ENCODE data around the gene LARP4B. TPM values are rescaled to one million over a fixed set of nuclear protein-coding genes. Genes with fewer than 3 reads are reported as not detected.

Gene LARP4B
- total RNA-seq, 1 donor from 2014 or later, result 101 TPM

DNA sequence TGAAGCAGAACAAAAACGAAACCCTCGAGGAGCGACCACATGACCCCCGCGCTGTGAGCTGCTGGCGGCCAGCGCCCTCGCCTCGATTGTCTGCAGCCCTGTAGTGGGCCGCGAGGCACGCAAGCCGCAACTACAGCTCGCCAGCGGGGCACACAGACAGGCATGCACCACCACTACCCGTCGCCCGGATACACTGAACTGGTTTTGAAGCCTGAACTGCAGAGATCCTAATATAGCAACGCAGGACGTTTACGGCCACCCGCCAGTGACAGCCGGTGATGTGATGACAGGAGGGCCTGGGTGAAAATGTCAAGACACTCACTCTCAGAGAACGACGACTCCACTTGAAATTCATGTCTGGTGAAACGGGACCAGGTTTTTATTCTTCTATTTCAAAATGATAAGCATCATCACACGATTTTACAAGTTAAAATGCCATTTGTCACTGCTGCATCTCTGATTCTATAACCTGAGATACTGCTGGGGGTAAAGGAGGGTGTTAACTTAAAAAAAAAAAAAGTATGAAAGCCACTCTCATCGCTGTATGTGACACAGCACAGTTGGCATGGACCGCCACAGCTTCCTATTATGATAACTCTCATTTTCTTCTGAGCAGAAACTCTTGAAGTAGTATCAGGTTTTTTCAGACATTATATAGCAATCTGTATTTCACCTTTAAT is 121.7 kb downstream of the LARP4B start:
- DNase-seq (ENCODE audit: low read depth) (no peak), FAIRE-seq (no peak)
- Histone ChIP-seq H3K9ac (ENCODE audit: low read length) (no peak overlapping the region), H2AFZ (ENCODE audit: low read depth, low read length) (no peak overlapping the region), H3K36me3 (ENCODE audit: insufficient read depth, low read length) (peaks cover 41% of the 10 kb centered on the region), H3K27me3 (ENCODE audit: insufficient read depth, low read length) (no peaks in the 10 kb centered on the region), H3K9me3 (ENCODE audit: insufficient read depth, low read depth, low read length) (no peaks in the 10 kb centered on the region), H3K79me2 (ENCODE audit: insufficient read depth, low read length) (no peaks in the 10 kb centered on the region), H3K27ac (ENCODE audit: low read depth, low read length) (no peak overlapping the region), H3K4me1 (ENCODE audit: insufficient read depth, low read length) (no peaks in the 10 kb centered on the region), H3K4me2 (ENCODE audit: low read length) (no peak overlapping the region), H3K4me3 (ENCODE audit: insufficient read depth, low read depth, low read length) (no peak overlapping the region), H4K20me1 (ENCODE audit: insufficient read depth, low read length) (peaks cover 32% of the 10 kb centered on the region)
- peak overlapping the region; percentile 34 for H3K4me3 Mint-ChIP-seq (ENCODE audit: unreplicated experiment)
- no peaks in the 10 kb centered on the region for H3K9me3 Mint-ChIP-seq (ENCODE audit: unreplicated experiment)
- no peaks in the 10 kb centered on the region for H3K27me3 Mint-ChIP-seq (ENCODE audit: low read depth, unreplicated experiment)
- H3K27ac Mint-ChIP-seq (ENCODE audit: unreplicated experiment), result no peak overlapping the region
- H3K36me3 Mint-ChIP-seq (ENCODE audit: low read depth, unreplicated experiment), result peaks cover 28% of the 10 kb centered on the region
- no peak for TF ChIP-seq EZH2 (IDR thresholded peaks at IDR 0.05; ENCODE audit: insufficient read depth, low read length)
- peaks cover 18% of the 10 kb centered on the region for H3K4me1 Mint-ChIP-seq (ENCODE audit: low read depth, unreplicated experiment)

GRCh38 chr10:807958-808353 is 123.5 kb downstream of the LARP4B start:
- H3K4me1 Mint-ChIP-seq (ENCODE audit: low read depth, unreplicated experiment), result peaks cover 15% of the 10 kb centered on the region
- Histone ChIP-seq H3K4me3 (ENCODE audit: insufficient read depth, low read depth, low read length) (no peak overlapping the region), H3K27me3 (ENCODE audit: insufficient read depth, low read length) (no peaks in the 10 kb centered on the region), H3K27ac (ENCODE audit: low read depth, low read length) (no peak overlapping the region), H3K4me1 (ENCODE audit: insufficient read depth, low read length) (no peaks in the 10 kb centered on the region), H3K9me3 (ENCODE audit: insufficient read depth, low read depth, low read length) (no peaks in the 10 kb centered on the region), H3K4me2 (ENCODE audit: low read length) (no peak overlapping the region), H3K9ac (ENCODE audit: low read length) (no peak overlapping the region), H2AFZ (ENCODE audit: low read depth, low read length) (no peak overlapping the region), H4K20me1 (ENCODE audit: insufficient read depth, low read length) (peaks cover 30% of the 10 kb centered on the region), H3K79me2 (ENCODE audit: insufficient read depth, low read length) (no peaks in the 10 kb centered on the region), H3K36me3 (ENCODE audit: insufficient read depth, low read length) (peaks cover 28% of the 10 kb centered on the region)
- peaks cover 26% of the 10 kb centered on the region for H3K36me3 Mint-ChIP-seq (ENCODE audit: low read depth, unreplicated experiment)
- FAIRE-seq (no peak), DNase-seq (ENCODE audit: low read depth) (no peak)
- H3K27me3 Mint-ChIP-seq (ENCODE audit: low read depth, unreplicated experiment), result no peaks in the 10 kb centered on the region
- H3K27ac Mint-ChIP-seq (ENCODE audit: unreplicated experiment), result no peak overlapping the region
- H3K4me3 Mint-ChIP-seq (ENCODE audit: unreplicated experiment), result no peak overlapping the region
- TF ChIP-seq, protein P1, sequence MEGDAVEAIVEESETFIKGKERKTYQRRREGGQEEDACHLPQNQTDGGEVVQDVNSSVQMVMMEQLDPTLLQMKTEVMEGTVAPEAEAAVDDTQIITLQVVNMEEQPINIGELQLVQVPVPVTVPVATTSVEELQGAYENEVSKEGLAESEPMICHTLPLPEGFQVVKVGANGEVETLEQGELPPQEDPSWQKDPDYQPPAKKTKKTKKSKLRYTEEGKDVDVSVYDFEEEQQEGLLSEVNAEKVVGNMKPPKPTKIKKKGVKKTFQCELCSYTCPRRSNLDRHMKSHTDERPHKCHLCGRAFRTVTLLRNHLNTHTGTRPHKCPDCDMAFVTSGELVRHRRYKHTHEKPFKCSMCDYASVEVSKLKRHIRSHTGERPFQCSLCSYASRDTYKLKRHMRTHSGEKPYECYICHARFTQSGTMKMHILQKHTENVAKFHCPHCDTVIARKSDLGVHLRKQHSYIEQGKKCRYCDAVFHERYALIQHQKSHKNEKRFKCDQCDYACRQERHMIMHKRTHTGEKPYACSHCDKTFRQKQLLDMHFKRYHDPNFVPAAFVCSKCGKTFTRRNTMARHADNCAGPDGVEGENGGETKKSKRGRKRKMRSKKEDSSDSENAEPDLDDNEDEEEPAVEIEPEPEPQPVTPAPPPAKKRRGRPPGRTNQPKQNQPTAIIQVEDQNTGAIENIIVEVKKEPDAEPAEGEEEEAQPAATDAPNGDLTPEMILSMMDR (IDR thresholded peaks at IDR 0.05; ENCODE audit: insufficient read depth, low read depth, low read length), result no peak
- no peaks in the 10 kb centered on the region for H3K9me3 Mint-ChIP-seq (ENCODE audit: unreplicated experiment)

- DNase-seq (ENCODE audit: low read depth) (no peak), FAIRE-seq (no peak)
- Histone ChIP-seq H3K79me2 (ENCODE audit: insufficient read depth, low read length) (no peaks in the 10 kb centered on the region), H3K4me2 (ENCODE audit: low read length) (no peak overlapping the region), H3K4me1 (ENCODE audit: insufficient read depth, low read length) (no peaks in the 10 kb centered on the region), H3K9me3 (ENCODE audit: insufficient read depth, low read depth, low read length) (no peaks in the 10 kb centered on the region), H3K9ac (ENCODE audit: low read length) (no peak overlapping the region), H3K36me3 (ENCODE audit: insufficient read depth, low read length) (peaks cover 24% of the 10 kb centered on the region), H3K27me3 (ENCODE audit: insufficient read depth, low read length) (no peaks in the 10 kb centered on the region), H4K20me1 (ENCODE audit: insufficient read depth, low read length) (peaks cover 27% of the 10 kb centered on the region), H3K27ac (ENCODE audit: low read depth, low read length) (no peak overlapping the region), H3K4me3 (ENCODE audit: insufficient read depth, low read depth, low read length) (no peak overlapping the region), H2AFZ (ENCODE audit: low read depth, low read length) (no peak overlapping the region)
- Mint-ChIP-seq H3K27ac (ENCODE audit: unreplicated experiment) (no peak overlapping the region), H3K4me1 (ENCODE audit: low read depth, unreplicated experiment) (peaks cover 17% of the 10 kb centered on the region), H3K36me3 (ENCODE audit: low read depth, unreplicated experiment) (peaks cover 26% of the 10 kb centered on the region), H3K4me3 (ENCODE audit: unreplicated experiment) (no peak overlapping the region), H3K27me3 (ENCODE audit: low read depth, unreplicated experiment) (no peaks in the 10 kb centered on the region), H3K9me3 (ENCODE audit: unreplicated experiment) (no peaks in the 10 kb centered on the region)
- TF ChIP-seq EZH2 (IDR thresholded peaks at IDR 0.05; ENCODE audit: insufficient read depth, low read length), result no peak
- TF ChIP-seq, protein P1 (IDR thresholded peaks at IDR 0.05; ENCODE audit: insufficient read depth, low read depth, low read length), result no peak
Measured at GRCh38 chr10:807163-807957, 124.1 kb downstream of the LARP4B start.

All from astrocyte (in vitro differentiated cells and primary cell).